IPS DF 6.9 (cell line): Measurements from ENCODE around the gene FPGS.
"Not testable (repeated sequence)": the region's sequence is repeated elsewhere in the genome, so short reads cannot be mapped to it uniquely, and the experiment has no call there.

ENCODE experiments used
- DNase-seq: peaks from one replicate; pipeline ENCODE4 v3.0.0-alpha.2; 2013; ENCODE audit warnings: low read depth, low spot score
- H3K27ac ChIP-seq: one replicate; pipeline ENCODE4 v1.5.1; 2013; ENCODE audit warnings: low read length, control low read depth
- H3K27me3 ChIP-seq: 2 replicates; pipeline ENCODE4 v1.6.1; 2013; ENCODE audit warnings: mild to moderate bottlenecking, low read length; ENCODE audit not compliant: control insufficient read depth, insufficient read depth
- H3K36me3 ChIP-seq: 2 replicates; pipeline ENCODE4 v1.6.1; 2013; ENCODE audit warnings: low read length; ENCODE audit not compliant: control insufficient read depth, insufficient read depth
- H3K4me1 ChIP-seq: 2 replicates; pipeline ENCODE4 v1.6.1; 2013; ENCODE audit warnings: low read length; ENCODE audit not compliant: control insufficient read depth, insufficient read depth
- H3K4me3 ChIP-seq: 2 replicates; pipeline ENCODE4 v1.5.1; 2013; ENCODE audit warnings: mild to moderate bottlenecking, low read length
- H3K9me3 ChIP-seq: 2 replicates; pipeline ENCODE4 v1.6.1; 2013; ENCODE audit warnings: low read length, inconsistent platforms; ENCODE audit not compliant: control insufficient read depth, insufficient read depth
- WGBS: extraction: QIAGEN DNeasy Blood & Tissue Kit; methylation state at CpG from one replicate; pipeline ENCODE4 v1.1.7; 2013; ENCODE audit warnings: mixed read lengths, missing lambda C conversion rate; ENCODE audit not compliant: insufficient read length, insufficient coverage; 5-methylcytosine and 5-hydroxymethylcytosine counted together

FPGS gene, protein sequence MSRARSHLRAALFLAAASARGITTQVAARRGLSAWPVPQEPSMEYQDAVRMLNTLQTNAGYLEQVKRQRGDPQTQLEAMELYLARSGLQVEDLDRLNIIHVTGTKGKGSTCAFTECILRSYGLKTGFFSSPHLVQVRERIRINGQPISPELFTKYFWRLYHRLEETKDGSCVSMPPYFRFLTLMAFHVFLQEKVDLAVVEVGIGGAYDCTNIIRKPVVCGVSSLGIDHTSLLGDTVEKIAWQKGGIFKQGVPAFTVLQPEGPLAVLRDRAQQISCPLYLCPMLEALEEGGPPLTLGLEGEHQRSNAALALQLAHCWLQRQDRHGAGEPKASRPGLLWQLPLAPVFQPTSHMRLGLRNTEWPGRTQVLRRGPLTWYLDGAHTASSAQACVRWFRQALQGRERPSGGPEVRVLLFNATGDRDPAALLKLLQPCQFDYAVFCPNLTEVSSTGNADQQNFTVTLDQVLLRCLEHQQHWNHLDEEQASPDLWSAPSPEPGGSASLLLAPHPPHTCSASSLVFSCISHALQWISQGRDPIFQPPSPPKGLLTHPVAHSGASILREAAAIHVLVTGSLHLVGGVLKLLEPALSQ

GRCh38 chr9:127802576-127803443, at the start of gene FPGS:
TSS of gene FPGS (plus strand) at chr9:127802882. CDS start at chr9:127802925, 43 bp downstream.
- H3K9me3 ChIP-seq: no peaks in the 10 kb centered on the region
- H3K36me3 ChIP-seq: peaks cover 8% of the 10 kb centered on the region
- H3K4me3 ChIP-seq: peak within 1 kb of the TSS; percentile 77
- no CpG with 5 or more reads among the region's 83 CpGs for WGBS
- H3K4me1 ChIP-seq: 0 out of 2 replicates have a peak, but pooled peaks cover 2% of the 10 kb centered on the region
- DNase-seq: no peak
- no peaks in the 10 kb centered on the region for H3K27me3 ChIP-seq
- H3K27ac ChIP-seq: no peak within 1 kb of the TSS

DNA sequence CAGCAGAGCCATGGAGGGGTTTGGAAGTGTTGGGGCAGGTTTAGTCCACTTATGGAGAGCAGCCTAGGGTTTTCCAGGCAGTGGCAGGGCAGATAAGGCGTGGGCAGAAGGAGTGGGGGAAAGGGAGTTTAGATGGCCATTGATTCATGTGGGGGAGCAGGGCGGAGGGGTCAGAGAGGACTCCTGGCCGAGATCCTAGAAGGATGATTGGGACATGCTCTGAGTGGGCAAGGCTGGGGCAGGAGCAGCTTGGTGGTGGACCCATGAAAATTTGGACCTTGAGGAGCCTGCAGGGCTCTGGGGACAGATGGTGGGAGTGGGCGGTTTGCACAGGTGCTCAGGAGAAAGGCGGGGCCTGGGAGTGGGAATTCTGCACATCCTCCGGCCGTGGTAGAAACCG, 49.5 kb upstream of the FPGS start:
- Histone ChIP-seq H3K36me3 (peaks cover 10% of the 10 kb centered on the region), H3K4me3 (no peak overlapping the region), H3K27me3 (no peaks in the 10 kb centered on the region), H3K27ac (no peak overlapping the region), H3K4me1 (peaks cover 2% of the 10 kb centered on the region; the same call in 1 of the 2 replicates), H3K9me3 (no peaks in the 10 kb centered on the region)
- WGBS: no CpG with 5 or more reads among the region's 8 CpGs
- DNase-seq: no peak

GRCh38 chr9:127753622-127754021, 49.1 kb upstream of the FPGS start:
- Histone ChIP-seq H3K27ac (no peak overlapping the region), H3K4me3 (no peak overlapping the region), H3K36me3 (peaks cover 10% of the 10 kb centered on the region), H3K27me3 (no peaks in the 10 kb centered on the region), H3K9me3 (no peaks in the 10 kb centered on the region), H3K4me1 (peaks cover 2% of the 10 kb centered on the region; the same call in 1 of the 2 replicates)
- WGBS: no CpG with 5 or more reads among the region's 8 CpGs
- no peak for DNase-seq

DNA sequence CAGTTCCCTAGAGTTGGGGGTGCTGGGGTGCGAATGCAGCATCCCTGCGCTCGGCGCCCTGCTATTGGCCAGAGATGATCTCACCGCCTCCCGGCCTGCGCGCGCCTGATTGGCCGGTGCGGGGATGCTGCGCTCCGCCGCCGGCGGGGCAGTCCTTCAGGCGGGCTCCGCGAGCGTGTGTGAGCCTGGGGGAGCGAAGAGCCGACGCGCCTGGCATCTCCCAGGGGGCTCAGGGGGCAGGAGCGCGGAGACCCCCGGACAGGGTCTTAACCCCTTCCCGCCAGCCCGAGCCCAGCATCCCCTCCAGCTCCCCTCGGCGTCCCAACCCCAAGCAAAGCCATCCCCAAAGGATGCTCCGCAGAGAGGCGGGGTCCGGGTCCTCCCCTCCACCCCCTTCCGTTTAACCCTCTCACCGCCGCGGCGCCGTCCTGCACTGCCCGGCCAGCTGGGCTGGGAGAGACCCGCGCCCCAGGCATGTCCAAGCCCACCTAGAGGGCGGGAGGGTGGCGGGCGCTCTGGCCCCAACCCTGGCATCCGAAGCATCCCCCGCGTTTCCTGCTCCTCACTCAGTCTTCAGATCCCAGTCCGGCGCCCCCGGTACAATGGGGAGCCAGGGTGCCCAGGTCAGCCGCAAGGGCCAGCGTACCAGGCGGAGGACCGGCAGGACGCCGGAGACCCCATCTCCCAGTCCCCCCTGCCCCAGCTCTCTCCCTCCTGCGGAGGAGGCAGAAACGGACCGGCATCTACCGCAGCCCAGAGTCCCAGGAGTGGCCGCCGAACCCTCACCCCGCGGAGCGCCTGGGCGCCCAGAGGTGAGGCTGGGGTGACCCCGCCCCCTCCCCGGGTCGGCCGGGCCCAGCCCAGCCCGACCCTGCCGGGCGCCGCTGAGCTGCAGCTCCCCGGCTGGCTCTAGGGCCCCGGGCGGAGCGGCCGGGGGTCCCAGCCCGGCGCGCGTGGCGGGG, 48.3 kb upstream of the FPGS start:
- Histone ChIP-seq H3K27ac (no peak overlapping the region), H3K9me3 (no peaks in the 10 kb centered on the region), H3K4me3 (peak overlapping the region; percentile 89), H3K27me3 (no peaks in the 10 kb centered on the region), H3K4me1 (peaks cover 2% of the 10 kb centered on the region; the same call in 1 of the 2 replicates), H3K36me3 (peaks cover 2% of the 10 kb centered on the region)
- DNase-seq: no peak
- no CpG with 5 or more reads among the region's 86 CpGs for WGBS

GRCh38 chr9:127755061-127756060, 47.3 kb upstream of the FPGS start:
- H3K27me3 ChIP-seq: no peaks in the 10 kb centered on the region
- H3K4me3 ChIP-seq: peak overlapping the region; percentile 89
- no CpG with 5 or more reads among the region's 61 CpGs for WGBS

GRCh38 chr9:127756233-127756632, 46.4 kb upstream of the FPGS start:
- WGBS: no CpG with 5 or more reads among the region's 3 CpGs
- H3K9me3 ChIP-seq: no peaks in the 10 kb centered on the region
- H3K27me3 ChIP-seq: no peaks in the 10 kb centered on the region
- H3K36me3 ChIP-seq: no peaks in the 10 kb centered on the region
- H3K4me1 ChIP-seq: peaks cover 2% of the 10 kb centered on the region; the same call in 1 of the 2 replicates
- H3K4me3 ChIP-seq: no peak overlapping the region
- no peak for DNase-seq
- no peak overlapping the region for H3K27ac ChIP-seq

More at GRCh38 chr9:127755061-127756060, 47.3 kb upstream of the FPGS start:
- Histone ChIP-seq H3K9me3 (no peaks in the 10 kb centered on the region), H3K36me3 (no peaks in the 10 kb centered on the region), H3K4me1 (peaks cover 2% of the 10 kb centered on the region; the same call in 1 of the 2 replicates), H3K27ac (no peak overlapping the region)
- DNase-seq: no peak

DNA sequence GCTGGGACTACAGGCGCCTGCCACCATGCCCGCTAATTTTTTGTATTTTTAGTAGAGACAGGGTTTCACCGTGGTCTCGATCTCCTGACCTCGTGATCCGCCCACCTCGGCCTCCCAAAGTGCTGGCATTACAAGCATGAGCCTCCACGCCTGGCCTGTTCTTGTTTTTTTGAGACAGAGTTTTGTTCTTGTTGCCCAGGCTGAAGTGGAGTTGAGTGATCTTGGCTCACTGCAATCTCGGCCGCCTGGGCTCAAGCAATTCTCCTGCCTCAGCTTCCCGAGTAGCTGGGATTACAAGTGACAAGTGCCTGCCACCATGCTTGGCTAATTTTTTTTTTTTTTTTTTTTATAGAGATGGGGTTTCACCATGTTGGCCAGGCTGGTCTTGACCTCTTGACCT, 45.9 kb upstream of the FPGS start:
- H3K4me1 ChIP-seq, H3K27me3 ChIP-seq, DNase-seq, H3K9me3 ChIP-seq, H3K27ac ChIP-seq, H3K4me3 ChIP-seq, H3K36me3 ChIP-seq: not testable (repeated sequence)
- WGBS: no CpG with 5 or more reads among the region's 11 CpGs

GRCh38 chr9:127758843-127759242, 43.8 kb upstream of the FPGS start:
- H3K4me1 ChIP-seq: peaks cover 8% of the 10 kb centered on the region
- no peaks in the 10 kb centered on the region for H3K9me3 ChIP-seq
- H3K4me3 ChIP-seq: no peak overlapping the region
- WGBS: no CpG with 5 or more reads among the region's 5 CpGs
- no peak overlapping the region for H3K27ac ChIP-seq
- no peaks in the 10 kb centered on the region for H3K36me3 ChIP-seq
- no peaks in the 10 kb centered on the region for H3K27me3 ChIP-seq
- no peak for DNase-seq

- H3K9me3 ChIP-seq: no peaks in the 10 kb centered on the region
- H3K27me3 ChIP-seq: no peaks in the 10 kb centered on the region
Observed at GRCh38 chr9:127761061-127761460, 41.6 kb upstream of the FPGS start.

More at GRCh38 chr9:127761061-127761460, 41.6 kb upstream of the FPGS start:
- no peak for DNase-seq
- Histone ChIP-seq H3K4me3 (no peak overlapping the region), H3K27ac (no peak overlapping the region), H3K4me1 (peaks cover 6% of the 10 kb centered on the region; the same call in 1 of the 2 replicates), H3K36me3 (no peaks in the 10 kb centered on the region)
- WGBS: no CpG with 5 or more reads among the region's 5 CpGs
